GM19193 (cell line): ENCODE results near the gene THSD4.

Source experiments
- POLR2A ChIP-seq: IDR thresholded peaks from 4 replicates; pipeline ENCODE4 v1.6.1; 2011; ENCODE audit not compliant: insufficient read depth, insufficient read length; ENCODE audit errors: extremely low read depth

THSD4 gene

DNA sequence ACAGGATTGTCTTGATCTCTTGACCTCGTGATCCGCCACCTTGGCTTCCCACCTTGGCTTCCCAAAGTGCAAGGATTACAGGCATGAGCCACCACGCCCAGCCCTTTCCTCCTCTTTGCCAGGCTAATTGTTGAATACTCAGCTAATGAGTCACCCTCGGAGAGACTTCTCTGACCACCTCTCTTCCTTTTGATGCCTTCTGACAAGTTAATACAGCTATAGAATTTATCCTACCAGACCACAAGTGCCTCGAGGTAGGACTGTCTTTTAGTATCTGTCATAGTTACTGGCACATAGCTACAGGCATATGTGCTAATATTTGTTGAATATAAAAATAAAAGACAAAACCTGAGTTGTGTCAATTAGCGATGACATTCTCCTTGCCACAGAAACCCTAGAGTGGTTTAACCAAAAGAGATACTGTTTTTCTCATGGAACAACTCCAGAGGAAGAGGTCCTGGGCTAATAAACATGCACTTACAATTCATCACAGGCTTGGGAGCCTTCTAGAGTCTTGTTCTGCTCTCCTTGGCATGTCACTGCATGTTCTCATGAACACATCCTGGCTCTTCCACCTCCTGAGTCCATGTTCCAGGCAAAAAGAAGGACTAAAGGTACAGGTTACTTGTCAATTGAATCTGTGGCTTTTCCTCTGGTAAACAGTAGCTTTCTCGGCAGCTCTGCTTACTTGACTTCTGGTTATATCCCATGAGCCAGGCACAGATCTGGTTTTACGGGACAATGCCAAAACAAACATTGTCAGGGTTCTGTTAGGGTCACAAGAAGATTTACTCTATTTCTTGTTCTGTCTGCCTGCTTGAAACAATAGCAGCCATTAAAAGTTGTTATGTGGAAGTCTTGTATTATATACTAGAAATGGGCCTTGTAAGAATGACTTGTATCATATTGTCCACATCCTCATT, 332.3 kb downstream of the THSD4 start:
- no peak for TF ChIP-seq POLR2A

DNA sequence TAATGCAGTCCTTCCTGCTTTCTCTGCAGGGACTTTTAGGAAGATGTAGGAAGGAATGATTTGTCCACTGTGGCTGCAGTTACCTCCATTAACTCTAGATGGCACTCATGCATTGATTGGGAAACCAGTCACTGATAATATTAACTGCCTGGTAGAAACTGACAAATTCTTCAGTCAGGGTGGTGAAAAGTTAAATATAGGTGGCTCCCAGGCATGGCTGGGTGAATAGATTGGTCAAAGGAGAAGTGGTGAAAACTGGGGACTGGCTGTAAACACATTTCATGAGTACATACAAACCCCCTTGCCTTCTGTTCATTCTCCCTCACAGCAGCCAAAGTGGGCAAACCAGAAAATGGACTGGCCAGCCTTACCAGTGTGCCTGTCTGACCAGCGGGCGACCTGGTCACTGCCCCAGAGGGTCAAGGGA, 333.4 kb downstream of the THSD4 start:
- TF ChIP-seq POLR2A = no peak

DNA sequence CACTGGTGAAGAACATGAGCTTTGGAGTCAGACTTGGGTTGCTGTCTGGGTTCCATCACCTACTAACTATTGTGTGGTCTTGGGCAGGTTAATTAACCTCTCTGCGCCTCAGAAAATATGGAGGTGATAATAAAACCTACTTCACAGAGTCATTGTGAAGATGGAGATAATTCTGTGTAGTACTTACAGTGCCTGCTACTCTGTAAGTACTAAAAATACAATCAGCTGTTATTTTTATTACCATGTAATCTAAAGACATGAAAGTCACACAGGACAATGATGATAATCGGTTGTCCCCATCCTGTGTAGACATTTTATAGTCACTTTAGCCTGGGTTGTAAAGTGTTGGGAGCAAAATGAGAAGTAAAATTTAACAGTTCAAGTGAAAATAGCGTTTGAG, 334.1 kb downstream of the THSD4 start:
- no peak for TF ChIP-seq POLR2A

DNA sequence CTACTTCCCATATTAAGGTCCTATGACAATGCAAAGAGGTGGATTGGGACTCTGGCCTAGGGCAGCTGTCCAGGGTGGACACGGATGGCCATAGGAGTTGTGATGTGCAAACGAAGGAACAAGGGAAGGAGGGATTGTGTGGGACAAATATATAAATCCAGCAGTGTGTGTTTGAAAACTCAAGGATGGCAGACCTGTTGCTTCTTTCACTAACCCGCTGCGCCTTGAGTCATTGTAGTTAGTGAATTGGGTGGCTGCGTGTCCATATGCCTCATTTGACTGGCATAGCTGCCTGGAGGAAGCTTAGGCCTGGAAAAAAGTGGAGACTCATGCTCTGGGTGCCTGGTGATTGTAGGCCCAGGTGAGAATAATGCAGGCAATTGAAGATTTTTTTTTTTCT, 334.7 kb downstream of the THSD4 start:
- no peak for TF ChIP-seq POLR2A

DNA sequence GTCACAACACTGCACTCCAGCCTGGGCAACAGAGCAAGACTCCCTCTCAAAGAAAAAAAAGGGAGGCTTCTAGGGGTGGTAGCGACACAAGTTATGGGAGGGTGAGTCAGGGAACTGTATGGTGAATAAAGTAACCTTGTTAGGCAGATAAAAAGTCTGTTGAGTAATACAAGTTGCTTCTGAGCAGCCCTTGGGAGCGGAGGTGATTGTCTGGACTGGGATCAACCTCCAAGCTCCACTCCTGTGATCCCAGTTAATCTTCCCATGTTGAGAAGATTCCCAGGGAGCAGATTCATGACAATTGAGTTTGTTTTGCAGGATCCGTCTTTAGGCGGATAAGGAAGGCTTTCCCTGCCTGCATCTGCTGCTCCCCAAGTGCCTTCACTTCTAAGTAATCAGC, 335.9 kb downstream of the THSD4 start:
- TF ChIP-seq POLR2A = no peak

DNA sequence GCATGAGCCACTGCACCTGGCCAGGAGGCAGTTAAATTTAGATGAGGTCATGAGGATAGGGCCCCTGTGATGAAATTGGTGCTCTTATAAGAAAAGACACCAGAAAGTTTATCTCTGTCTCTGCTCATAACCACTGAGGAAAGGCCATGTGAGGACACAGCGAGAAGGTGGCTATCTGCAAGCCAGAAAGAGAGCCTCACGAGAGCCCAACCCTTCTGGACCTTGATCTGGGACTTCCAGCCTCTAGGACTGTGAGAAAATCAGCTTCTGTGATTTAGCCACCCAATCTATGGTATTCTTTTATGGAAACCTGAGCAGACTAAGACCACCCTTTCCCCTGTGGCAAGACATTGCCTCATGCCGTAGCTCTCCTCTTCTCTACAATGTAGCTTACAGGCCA, 337.6 kb downstream of the THSD4 start:
- TF ChIP-seq POLR2A = no peak

DNA sequence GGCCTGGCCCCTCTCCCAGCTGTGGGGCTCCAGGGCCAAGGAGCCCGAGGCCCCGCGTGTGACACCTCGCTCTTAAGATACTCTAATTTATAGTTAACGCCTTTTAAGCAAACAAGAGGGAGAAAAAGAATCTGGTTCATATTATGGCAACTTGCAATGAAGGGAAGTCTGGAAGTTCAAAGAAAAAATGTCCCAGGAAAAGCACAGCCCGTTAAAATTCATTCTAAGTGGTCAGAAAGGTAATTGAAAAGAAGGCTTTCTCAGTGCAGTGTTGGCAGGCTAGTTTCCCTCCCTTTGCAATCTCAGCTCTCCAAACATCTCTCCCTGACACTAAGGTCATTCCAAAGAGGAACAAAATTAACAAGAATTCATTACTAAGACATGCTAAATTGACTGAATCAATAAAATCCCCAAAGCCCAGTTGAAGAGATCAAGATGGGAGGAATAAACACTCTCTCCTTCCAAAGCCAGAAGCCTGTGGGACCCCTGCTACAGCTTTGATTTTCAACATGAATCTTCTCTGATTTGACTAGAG, 339.3 kb downstream of the THSD4 start:
- TF ChIP-seq POLR2A = no peak

DNA sequence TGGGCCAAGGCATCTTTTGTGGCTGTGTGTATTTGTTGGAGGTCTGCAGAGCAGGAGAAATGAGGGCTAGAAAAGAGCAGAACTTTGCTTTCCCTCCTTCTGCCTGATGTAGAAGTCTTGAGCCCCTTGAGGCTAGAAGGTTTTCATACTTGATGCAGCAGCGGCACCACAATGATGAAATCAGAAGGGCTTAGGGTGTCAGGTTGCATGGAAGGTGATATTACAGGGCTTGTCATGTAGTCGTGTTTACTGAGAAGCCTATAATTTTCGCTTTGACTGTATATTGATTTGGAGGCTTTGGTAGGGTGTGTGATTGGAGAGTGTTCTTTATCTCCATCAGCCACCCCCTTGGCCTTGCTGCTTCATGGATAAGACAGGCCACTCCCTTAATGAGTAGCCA, 339.8 kb downstream of the THSD4 start:
- no peak for TF ChIP-seq POLR2A

DNA sequence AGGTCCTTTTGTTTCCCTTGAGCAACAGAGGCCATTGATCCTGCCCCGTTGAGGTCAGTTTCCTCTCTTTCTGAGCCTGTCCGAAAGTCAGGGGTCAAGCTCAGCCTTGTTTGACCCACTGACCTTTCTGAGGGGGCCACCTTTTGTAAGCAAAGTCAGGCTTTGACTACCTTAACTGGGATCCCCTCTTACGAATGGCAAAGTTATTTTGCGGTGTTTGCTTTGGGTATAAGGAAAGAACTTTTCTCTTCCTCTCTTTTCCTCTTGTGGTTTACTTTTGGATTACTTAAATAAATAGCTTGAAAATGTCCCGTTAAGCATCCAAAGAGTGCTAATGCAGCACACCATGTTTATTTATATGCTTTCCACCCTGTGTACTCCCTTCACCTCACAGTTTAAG, 340.6 kb downstream of the THSD4 start:
- no peak for TF ChIP-seq POLR2A

DNA sequence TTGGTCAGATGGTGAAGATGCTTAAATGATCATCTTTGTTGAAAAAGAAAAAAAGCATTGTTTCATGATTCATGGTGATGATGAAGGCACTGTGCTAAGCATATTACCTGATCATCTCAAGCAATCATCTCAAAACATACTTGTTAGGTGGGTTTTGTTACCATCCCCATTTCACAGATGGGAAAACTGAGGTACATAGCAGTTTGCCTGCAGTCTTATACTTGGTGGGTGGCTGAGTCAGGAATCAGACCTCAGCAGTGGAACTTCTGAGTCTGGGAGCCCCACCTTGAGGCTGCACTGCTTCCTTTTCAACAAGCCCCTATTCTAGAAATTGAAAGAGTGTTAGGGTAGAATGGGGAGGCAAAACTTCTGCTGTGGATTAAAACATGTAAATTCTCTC, 341.1 kb downstream of the THSD4 start:
- TF ChIP-seq POLR2A = no peak

DNA sequence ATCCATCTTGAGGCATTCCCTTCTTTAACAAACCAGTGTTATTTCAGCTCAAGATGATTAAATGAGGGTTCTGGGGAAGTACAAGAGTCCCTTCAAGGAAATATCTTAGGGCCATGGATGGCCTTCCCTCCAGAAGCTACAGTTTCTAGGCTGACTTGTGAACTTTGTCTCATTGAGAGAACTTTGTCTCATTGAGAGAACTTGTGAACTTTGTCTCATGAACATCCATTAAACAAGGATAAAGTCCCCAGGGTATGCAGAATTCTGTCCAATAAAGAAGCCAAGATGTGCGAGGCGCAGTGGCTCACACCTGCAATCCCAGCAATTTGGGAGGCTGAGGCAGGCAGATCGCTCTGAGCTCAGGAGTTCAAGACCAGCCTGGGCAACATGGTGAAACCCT, 341.5 kb downstream of the THSD4 start:
- TF ChIP-seq POLR2A = no peak

DNA sequence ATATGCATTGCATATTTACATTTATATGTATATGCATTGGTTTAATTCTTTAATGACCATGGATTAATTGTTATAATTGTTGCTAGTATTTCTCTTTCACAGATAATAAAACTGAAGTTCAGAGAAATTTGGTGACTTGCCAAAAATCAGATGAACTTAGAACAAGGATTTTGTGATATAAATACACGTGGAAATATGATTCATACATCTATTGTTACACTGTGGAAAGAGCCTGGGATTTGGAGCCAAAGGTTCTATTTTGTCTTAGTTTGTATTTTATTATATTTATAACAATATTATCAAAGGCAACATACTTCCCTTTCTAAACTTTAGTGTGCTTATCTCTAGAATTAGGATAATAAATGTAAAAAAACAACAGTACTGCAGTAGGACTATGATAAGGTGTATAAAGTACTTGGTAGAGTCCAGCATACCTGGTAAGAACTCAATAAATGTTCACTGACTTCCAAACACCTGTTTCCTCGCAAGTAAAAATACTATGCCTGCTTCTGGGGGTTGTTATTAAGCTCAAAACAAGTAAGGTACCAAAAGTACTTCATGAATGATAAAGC, 342.9 kb downstream of the THSD4 start:
- TF ChIP-seq POLR2A = no peak

DNA sequence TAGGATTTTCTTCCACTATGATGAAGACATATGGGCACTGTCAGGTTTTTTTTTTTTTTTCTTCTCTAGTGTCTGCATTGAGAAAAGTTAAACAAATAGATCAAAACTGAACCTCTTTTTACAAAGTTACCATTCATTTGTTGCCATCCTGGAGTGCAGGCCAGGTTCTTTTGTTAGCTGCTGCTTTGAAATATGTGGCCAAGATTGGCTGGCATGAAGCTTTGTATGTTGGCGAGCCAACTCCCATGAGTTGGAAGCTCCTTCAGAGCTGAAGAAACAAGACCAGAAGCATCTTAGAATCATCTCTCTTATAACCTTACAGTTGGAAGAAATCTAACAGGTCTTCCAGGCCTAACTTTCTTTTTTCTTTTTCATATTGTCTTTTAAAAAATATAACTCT, 346.5 kb downstream of the THSD4 start:
- TF ChIP-seq POLR2A = no peak

DNA sequence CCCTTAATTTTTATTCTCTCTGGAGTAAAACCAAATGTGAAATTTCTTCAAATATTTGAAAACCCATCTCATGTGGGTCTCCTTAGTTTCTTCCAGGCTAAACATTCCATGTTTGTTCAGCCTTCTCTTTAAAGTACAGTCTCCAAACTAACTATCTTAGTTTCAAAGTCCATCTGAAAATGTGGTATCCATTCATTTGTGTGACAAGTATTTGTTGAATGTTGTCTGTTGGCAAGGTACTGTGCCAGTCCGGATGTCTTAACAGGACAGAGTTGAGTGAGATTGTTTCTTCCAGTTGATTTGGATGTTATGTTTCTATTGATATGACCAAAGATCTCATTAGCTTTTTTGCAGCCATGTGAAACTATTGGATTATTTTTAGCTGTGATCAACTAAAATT, 347.4 kb downstream of the THSD4 start:
- no peak for TF ChIP-seq POLR2A

DNA sequence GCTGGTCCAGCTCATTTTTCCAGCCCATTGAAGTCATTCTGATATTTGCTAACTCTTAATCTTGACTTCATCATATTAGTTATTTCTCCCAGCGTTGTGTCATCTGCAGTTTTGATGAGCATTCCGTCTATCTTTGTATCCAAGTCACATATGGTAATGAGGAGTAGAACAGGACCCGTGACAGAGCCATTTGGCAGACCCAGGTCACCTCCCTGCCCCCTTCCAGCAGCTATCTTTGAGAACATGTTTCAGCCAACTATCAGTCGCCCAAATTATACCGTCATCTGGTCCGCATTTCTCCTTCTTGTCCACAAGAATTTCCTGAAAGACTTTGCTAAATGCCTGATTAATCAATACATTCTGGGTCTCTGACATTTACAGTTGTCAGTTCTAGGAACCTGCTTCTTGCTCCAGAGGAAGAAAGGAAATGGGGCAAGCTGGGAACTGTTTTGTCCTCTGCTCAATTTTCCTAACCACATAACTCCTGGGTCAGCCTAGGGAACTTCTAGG, 347.9 kb downstream of the THSD4 start:
- no peak for TF ChIP-seq POLR2A

DNA sequence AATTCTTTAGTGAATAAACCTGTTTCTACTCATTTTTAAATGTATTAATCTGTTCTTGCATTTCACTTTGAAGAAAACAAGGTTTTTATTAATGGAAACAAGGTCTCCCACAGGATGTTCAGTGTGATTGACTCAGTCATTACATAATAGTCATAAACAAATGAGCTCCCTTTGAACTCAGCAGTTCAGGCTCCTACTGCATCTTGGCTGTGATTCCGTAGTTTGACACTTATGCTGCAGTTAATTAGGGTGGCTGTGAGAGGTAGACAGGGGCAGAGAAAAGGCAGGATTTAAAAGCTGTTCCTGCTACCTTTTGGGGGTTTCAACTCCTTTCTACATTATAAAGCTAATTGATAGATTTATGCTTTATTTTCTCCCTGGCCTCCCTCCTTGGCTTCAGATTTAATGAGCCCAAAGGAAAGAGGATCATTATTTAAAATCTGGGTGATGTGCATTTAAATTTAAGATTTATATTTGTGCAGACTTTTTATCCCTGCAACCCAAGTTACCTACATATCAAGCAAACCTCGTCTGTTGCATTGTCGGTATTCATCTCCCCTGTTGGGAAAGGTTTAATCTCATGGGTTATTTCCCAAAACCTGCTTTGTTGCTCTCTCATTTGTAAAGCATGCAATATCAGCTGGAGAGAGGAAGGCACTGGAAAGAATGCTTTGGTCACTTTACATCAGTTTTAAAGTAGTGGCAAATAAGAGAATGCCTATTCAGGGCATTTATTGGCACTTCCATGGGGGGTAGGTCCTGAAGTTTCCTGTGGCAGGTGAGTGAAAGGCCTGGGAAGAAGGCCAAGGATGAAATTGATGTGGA, 350.1 kb downstream of the THSD4 start:
- no peak for TF ChIP-seq POLR2A

DNA sequence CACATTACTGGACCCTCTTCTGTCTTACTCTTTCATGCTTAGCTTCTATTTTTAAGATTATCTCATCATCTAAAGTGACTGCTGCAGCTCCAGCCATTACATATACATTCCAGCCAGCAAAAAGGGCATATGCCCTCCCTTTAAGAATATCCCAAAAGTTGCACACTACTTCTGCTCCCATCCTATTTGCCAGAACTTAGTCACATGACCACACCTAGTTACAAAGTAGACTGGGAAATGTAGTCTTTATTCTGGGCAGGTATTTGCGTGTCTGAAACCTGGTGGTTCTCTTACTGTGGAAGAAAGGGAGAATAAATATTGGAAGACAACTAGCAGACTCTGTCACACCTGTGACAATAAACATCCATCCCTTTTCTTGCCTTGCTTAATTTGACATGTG, 353.4 kb downstream of the THSD4 start:
- TF ChIP-seq POLR2A = no peak
